GM21423 (cell line): Measurements from ENCODE around the gene EFCAB14.
A peak's percentile ranks its signal among the peaks of the same experiment; 100 is the strongest.
"Not testable (repeated sequence)": the region's sequence is repeated elsewhere in the genome, so short reads cannot be mapped to it uniquely, and the experiment has no call there.

ENCODE experiments used
- ATAC-seq: cut with Tn5 transposase; IDR thresholded peaks from one replicate; pipeline ENCODE4 v1.9.1; 2021; ENCODE audit warnings: mild to moderate bottlenecking, moderate library complexity; ENCODE audit not compliant: unreplicated experiment

The EFCAB14 gene

GRCh38 chr1:46718727-46719622 is at the start of gene EFCAB14:
EFCAB14 (minus strand) TSS chr1:46719114; CDS start chr1:46718087, 1,027 bp downstream.
- peak; percentile 95 for ATAC-seq

DNA sequence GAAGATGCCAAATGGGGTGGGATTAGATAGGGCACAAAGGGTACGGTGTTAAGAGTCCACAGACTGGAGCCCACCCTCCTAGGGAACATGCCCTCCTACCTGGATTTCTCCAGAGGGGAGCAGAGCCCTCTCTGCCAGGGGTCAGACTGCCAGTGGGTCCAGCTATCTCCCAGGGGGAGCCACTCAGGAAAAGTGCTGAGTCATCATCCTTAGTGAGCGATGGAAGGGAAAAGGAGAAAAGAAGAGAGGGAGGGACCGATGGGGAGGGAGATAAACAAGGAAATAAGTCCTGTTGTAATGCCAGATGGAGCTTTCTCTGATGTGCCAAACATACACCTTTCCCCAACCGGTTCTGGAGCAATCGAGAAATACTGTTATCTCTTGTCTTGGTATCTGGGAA is 49.5 kb upstream of the EFCAB14 start:
- ATAC-seq: no peak

DNA sequence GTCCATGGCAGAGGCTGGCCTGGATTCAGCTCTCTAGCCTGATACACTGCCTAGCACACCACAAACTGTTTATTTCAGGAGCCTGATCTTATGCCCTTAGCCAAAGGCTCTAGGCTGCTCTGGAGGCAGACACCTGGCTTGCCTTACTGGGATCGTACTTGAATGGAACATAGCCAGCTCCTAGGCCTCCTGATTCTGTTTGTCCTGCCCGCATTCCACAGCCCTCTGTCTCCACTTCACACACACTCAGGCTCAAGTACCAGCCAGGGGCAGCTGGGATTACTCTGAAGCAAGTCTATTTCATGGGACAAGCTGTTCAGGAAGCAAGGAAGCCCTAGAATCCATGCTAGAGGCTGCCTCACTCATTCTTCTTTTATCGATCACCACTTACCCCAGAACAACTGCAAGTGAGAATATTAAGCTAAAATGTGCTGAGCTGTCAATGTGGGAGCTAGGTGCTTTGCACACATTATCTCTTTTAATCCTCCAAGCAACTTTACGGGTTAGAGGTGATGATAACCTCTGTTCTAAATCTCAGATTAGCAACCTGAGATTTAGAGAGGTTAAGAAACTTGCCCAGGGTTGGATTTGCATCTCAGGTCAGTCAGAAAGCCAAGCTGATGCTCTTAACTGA is 48.9 kb upstream of the EFCAB14 start:
- no peak for ATAC-seq

GRCh38 chr1:46764402-46764801 is 45.5 kb upstream of the EFCAB14 start:
- ATAC-seq: no peak

- ATAC-seq: no peak
Observed at GRCh38 chr1:46761740-46762139, 42.8 kb upstream of the EFCAB14 start.

DNA sequence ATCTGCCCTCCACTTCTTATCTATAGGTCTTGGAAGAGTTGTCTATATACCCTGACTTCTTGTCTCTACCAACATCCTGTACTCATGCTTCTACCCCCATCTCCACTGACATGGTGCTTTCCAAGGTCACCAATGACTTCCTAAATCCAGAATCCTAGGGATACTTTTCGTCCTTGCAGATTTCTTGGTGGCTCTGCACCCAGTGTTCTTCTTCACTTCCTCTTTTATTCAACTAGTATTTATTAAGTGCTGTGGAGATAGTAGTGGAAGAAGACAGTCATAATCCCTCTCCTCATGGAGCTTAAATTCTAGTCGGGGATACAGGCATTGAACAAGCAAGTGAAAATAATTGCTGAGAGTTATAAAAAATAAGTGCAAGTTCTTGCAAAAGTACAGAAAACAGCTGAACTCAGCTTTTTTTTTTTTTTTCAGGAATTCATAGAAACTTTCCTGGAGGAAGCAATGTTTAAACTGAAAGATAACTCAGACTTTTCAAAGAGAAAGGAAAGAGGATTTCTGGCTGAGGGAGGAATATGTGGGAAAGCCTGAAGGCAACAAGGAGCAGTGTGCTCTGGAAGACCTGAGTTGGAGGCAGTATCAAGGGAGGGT is 41.7 kb upstream of the EFCAB14 start:
- no peak for ATAC-seq

GRCh38 chr1:46757956-46758528 is 39.1 kb upstream of the EFCAB14 start:
- no peak for ATAC-seq

- ATAC-seq: no peak
Observed at GRCh38 chr1:46757247-46757955, 38.5 kb upstream of the EFCAB14 start.

GRCh38 chr1:46755121-46755520 is 36.2 kb upstream of the EFCAB14 start:
- no peak for ATAC-seq

GRCh38 chr1:46754707-46755106 is 35.8 kb upstream of the EFCAB14 start:
- ATAC-seq: not testable (repeated sequence)

- ATAC-seq: no peak
Observed at GRCh38 chr1:46753985-46754384, 35.1 kb upstream of the EFCAB14 start.

DNA sequence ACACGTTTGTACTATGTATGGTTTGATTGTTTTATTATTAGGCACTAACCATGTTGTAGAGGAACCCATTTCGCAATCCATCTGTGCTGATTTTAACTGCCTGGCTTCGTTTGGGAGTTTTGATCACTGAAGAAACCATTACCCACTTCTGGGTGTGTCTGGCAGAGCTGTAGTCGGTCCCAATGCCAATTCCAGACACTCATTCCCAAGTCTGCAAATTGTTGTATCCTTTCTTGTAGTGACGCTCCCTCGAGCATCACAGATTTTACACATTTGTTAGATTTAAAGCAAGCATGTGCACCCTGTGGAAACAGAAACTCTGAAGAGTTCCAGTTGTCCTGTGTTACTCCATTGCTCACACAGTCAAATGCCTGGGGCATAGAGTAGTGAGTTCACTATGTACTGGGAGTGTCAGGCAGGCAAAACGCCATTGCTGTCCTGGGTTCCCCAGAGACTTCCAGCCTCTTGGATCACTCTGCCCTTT is 31.0 kb upstream of the EFCAB14 start:
- no peak for ATAC-seq

DNA sequence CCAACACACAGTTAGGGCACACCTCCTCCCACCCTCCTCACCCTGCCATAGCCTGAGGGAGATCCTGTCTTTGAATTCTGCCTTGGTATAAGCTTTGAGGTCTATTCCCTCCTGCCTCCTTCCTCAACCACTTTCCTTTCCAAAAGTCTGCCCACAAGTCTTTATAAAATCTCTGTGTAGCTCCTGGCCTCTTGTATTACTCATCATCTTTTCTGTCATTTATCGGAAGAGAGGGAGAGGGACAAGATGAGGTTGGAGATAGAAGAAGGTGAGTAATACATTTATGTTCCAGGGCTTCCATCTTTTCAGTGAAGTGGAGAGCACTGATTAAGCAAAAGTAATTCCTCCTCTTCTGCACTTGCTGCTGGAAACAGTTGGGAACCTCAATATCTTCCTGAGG is 30.5 kb upstream of the EFCAB14 start:
- no peak for ATAC-seq

DNA sequence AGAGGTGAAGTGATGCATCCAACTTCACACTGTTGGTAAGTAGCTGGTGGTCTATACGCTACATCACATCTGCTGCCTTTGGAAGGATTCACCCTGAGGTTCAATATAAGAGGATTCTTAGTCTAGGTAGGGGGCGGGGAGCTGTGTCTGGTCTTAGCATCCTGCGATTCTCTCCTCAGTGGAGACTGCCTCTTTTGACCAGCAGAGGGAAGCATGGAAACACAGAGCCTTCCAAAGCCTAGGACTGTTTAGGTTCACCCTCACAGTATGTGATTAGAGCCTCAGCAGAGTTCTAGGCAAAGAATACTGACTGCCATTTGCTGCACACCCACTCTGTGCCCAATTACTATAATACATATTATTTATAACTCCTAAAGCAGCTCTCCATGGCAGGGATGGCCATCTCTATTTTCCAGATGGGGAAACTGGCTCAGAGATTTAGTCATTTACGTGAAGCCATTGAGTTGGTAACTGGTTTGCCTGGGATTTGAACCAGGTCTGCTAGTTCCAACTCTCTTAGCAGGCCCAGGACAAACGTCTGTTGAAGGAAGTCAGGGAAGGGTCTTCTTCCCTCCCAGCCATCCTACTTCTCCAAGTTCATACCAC is 28.9 kb upstream of the EFCAB14 start:
- no peak for ATAC-seq

GRCh38 chr1:46742069-46742468 is 23.2 kb upstream of the EFCAB14 start:
- ATAC-seq: no peak

GRCh38 chr1:46735708-46736324 is 16.9 kb upstream of the EFCAB14 start:
- no peak for ATAC-seq

DNA sequence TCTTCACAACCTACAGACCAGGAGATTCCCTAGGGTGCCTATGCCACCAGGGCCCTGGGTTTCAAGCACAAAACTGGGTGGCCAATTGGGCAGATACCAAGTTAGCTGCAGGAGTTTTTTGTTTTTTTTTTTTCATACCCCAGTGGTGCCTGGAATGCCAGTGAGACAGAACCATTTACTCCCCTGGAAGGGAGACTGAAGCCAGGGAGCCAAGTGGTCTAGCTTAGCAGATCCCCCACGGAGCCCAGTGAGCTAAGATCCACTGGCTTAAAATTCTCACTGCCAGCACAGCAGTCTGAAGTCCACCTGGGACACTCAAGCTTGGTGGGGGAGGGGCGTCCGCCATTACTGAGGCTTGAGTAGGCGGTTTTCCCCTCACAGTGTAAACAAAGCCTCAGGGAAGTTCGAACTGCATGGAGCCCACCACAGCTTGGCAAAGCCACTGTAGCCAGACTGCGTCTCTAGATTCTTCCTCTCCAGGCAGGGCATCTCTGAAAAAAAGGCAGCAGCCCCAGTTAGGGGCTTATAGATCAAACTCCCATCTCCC is 9.5 kb upstream of the EFCAB14 start:
- ATAC-seq: not testable (repeated sequence)

- ATAC-seq: no peak
Observed at GRCh38 chr1:46725736-46726108, 6.8 kb upstream of the EFCAB14 start.

- ATAC-seq: peak; percentile 77
Observed at GRCh38 chr1:46724991-46725735, 6.2 kb upstream of the EFCAB14 start.
